ENCODE measurements around the gene PPAT. TPM values are rescaled to one million over a fixed set of nuclear protein-coding genes. Genes with fewer than 3 reads are reported as not detected.
A peak's percentile ranks its signal among the peaks of the same experiment; 100 is the strongest.

PPAT gene
- total RNA-seq, 4 donors from 2014 or later = 4.5 to 11.4 (median 9.3) TPM

DNA sequence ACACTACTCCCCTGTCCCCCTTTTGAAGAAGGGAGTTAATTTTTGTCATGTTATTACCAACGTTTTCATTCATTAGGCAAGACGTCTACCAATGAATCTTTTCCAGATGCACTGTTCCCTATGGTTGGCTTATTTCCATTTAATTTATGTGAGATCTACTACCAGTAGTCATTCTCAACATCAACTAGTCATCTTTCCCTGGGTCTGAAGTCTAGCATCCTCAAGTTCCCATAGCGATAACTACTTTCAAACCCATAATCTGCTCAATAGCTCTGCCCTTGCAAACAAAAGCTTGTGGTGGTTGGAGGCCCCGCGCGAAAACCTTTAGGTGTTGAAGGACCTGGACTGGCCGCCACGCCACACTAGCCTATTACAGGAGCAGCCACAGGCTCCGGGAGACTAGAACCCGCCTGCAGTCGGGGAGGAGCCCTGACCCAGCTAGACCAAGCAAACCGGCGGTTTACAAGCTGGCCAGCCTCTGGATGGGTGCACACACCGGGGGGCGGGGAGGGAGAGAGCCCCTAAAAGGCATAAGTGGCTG lies 746 bp downstream of the PPAT start:
- DNase-seq = no peak
- intact Hi-C loops (cut with DNase I) = no loop called here

GRCh38 chr4:56433280-56433679 lies 2.1 kb downstream of the PPAT start:
- Histone ChIP-seq H3K36me3 (no peaks in the 10 kb centered on the region), H3K4me3 (no peak overlapping the region), H3K27me3 (no peaks in the 10 kb centered on the region), H3K9me3 (no peaks in the 10 kb centered on the region), H3K27ac (no peak overlapping the region), H3K4me1 (peaks cover 0 to 37% (median 0%) of the 10 kb centered on the region in 3 donors)
- no peak for TF ChIP-seq POLR2A (IDR thresholded peaks at IDR 0.05)
- TF ChIP-seq, protein P1, sequence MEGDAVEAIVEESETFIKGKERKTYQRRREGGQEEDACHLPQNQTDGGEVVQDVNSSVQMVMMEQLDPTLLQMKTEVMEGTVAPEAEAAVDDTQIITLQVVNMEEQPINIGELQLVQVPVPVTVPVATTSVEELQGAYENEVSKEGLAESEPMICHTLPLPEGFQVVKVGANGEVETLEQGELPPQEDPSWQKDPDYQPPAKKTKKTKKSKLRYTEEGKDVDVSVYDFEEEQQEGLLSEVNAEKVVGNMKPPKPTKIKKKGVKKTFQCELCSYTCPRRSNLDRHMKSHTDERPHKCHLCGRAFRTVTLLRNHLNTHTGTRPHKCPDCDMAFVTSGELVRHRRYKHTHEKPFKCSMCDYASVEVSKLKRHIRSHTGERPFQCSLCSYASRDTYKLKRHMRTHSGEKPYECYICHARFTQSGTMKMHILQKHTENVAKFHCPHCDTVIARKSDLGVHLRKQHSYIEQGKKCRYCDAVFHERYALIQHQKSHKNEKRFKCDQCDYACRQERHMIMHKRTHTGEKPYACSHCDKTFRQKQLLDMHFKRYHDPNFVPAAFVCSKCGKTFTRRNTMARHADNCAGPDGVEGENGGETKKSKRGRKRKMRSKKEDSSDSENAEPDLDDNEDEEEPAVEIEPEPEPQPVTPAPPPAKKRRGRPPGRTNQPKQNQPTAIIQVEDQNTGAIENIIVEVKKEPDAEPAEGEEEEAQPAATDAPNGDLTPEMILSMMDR (IDR thresholded peaks at IDR 0.05) = no peak
- intact Hi-C loops (cut with DNase I) = no loop called here
- no peak for DNase-seq

More for the DNA sequence above, 746 bp downstream of the PPAT start:
- TF ChIP-seq, protein P1 (IDR thresholded peaks at IDR 0.05) = no peak
- no peak for TF ChIP-seq POLR2A (IDR thresholded peaks at IDR 0.05)
- Histone ChIP-seq H3K36me3 (no peaks in the 10 kb centered on the region), H3K27ac (peak overlapping the region; percentile 81 to 99 (median 96)), H3K9me3 (no peaks in the 10 kb centered on the region), H3K4me1 (peaks cover 0 to 37% (median 0%) of the 10 kb centered on the region in 3 donors), H3K4me3 (peak overlapping the region; percentile 73 to 89 (median 78)), H3K27me3 (no peaks in the 10 kb centered on the region)
- WGBS, 2 donors = 0 to 2% methylated on average over 6 to 13 of the region's 15 CpGs

DNA sequence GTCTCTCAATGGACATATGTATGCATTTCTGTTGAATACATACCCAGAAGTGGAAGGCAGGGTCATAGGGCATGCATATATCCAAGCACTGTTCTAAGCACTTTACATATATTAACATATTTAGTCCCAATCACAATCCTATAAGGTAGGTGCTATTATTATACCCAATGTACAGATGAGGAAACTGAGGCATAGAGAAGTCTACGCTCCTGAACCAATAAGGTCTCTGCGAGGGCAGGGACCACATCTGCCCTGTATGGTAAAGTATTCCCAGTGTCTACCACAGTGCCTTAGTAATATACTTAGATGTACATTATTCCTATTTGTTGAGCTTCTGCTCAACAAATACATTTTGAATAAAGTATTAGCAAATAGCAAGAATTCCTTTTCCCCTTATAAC lies 5.2 kb downstream of the PPAT start:
- H3K4me1 ChIP-seq = peaks cover 0 to 21% (median 3%) of the 10 kb centered on the region in 3 donors
- no peak for TF ChIP-seq POLR2A (IDR thresholded peaks at IDR 0.05)
- TF ChIP-seq, protein P1 (IDR thresholded peaks at IDR 0.05) = no peak
- H3K36me3 ChIP-seq = no peaks in the 10 kb centered on the region
- H3K27me3 ChIP-seq = no peaks in the 10 kb centered on the region
- H3K9me3 ChIP-seq = no peaks in the 10 kb centered on the region
- H3K4me3 ChIP-seq = no peak overlapping the region
- WGBS, 2 donors = 97 to 100% methylated on average over 2 of the region's 2 CpGs
- intact Hi-C loops (cut with DNase I) = no loop called here
- no peak overlapping the region for H3K27ac ChIP-seq
- DNase-seq = no peak

DNA sequence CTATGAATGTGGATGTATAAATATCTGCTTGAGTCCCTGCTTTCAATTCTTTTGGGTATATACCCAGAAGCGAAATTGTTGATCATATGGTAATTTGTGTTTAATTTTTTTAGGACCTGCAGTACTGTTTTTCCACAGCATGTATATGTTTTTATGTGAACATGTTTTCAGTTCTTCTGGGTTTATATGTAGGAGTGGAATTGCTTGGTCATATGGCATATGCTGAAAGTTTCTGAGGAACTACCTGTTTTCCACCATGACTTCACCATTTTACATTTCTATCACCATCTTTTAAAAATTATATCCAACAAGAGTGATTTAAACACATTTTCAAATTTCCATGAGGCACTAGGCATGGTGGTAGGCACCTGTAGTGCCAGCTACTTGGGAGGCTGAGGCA lies 8.2 kb downstream of the PPAT start:
- TF ChIP-seq, protein P1 (IDR thresholded peaks at IDR 0.05) = no peak
- TF ChIP-seq POLR2A (IDR thresholded peaks at IDR 0.05) = no peak
- peaks cover 0 to 6% (median 0%) of the 10 kb centered on the region in 3 donors for H3K4me1 ChIP-seq
- WGBS, 2 donors = 86% methylated on average over 1 of the region's 1 CpG

DNA sequence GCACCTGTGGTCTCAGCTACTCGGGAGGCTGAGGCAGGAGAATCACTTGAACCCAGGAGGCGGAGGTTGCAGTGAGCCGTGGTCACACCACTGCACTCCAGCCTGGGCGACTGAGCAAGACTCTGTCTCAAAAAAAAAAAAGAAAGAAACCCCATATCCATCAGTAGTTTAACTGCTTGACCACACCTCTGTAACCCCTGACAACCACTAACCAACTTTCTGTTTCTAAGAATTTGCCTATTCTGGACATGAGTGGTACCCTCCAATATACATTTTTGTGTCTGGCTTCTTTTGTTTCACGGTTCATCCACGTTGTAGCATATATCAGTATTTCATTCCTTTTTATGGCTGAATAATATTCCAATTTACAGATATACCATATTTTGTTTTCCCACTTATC lies 9.1 kb downstream of the PPAT start:
- no peaks in the 10 kb centered on the region for H3K9me3 ChIP-seq
- H3K4me3 ChIP-seq = no peak overlapping the region
- no peaks in the 10 kb centered on the region for H3K27me3 ChIP-seq
- TF ChIP-seq, protein P1 (IDR thresholded peaks at IDR 0.05) = no peak
- no peak for TF ChIP-seq POLR2A (IDR thresholded peaks at IDR 0.05)
- H3K4me1 ChIP-seq = peaks cover 0 to 6% (median 0%) of the 10 kb centered on the region in 3 donors
- DNase-seq = no peak
- H3K27ac ChIP-seq = no peak overlapping the region
- intact Hi-C loops (cut with DNase I) = no loop called here
- no peaks in the 10 kb centered on the region for H3K36me3 ChIP-seq
- 95 to 96% methylated on average over 6 of the region's 6 CpGs for WGBS, 2 donors

More for the DNA sequence above, 8.2 kb downstream of the PPAT start:
- H3K9me3 ChIP-seq = no peaks in the 10 kb centered on the region
- intact Hi-C loops (cut with DNase I) = no loop called here
- no peak overlapping the region for H3K4me3 ChIP-seq
- H3K27ac ChIP-seq = no peak overlapping the region
- no peaks in the 10 kb centered on the region for H3K36me3 ChIP-seq
- H3K27me3 ChIP-seq = no peaks in the 10 kb centered on the region
- no peak for DNase-seq

Data from esophagus squamous epithelium (tissue), 5 donors.